Measurements from ENCODE around the gene PRR18. TPM values are rescaled to one million over a fixed set of nuclear protein-coding genes. Genes with fewer than 3 reads are reported as not detected.

The PRR18 gene
- total and polyA plus RNA-seq, 9 of the 15 experiments (the other 6 are each of a cell fraction or from before 2014, with no cell fraction given), result not detected

- TF ChIP-seq PHF8 (IDR thresholded peaks at IDR 0.05; ENCODE audit: borderline replicate concordance, low read length) (no peak), BACH1 (tag; IDR thresholded peaks at IDR 0.05) (no peak), UBTF (IDR thresholded peaks at IDR 0.05; ENCODE audit: borderline replicate concordance in 1 of 2, low read depth in 2 of 2, low read length in 2 of 2) (no peak), ZNF3 (CRISPR knock-in tag; IDR thresholded peaks at IDR 0.05) (no peak), CREB1 (IDR thresholded peaks at IDR 0.05) (no peak), CREB1 (CRISPR knock-in tag; IDR thresholded peaks at IDR 0.05) (no peak), RNF2 (IDR thresholded peaks at IDR 0.05) (0 out of 2 replicates have a peak, but pooled peaks have one; percentile 25), POLR2AphosphoS5 (IDR thresholded peaks at IDR 0.05; ENCODE audit: control insufficient read depth, insufficient read depth, low read depth, low read length) (no peak), BMI1 (IDR thresholded peaks at IDR 0.05; ENCODE audit: low read length) (peak; percentile 57; the same call in 1 of the 2 replicates), MBD2 (IDR thresholded peaks at IDR 0.05; ENCODE audit: borderline replicate concordance, low read depth) (no peak), CEBPG (CRISPR knock-in tag; IDR thresholded peaks at IDR 0.05) (no peak), CEBPG (tag; conservative IDR thresholded peaks at IDR 0.05 in 1 of 2, IDR thresholded peaks at IDR 0.05 in 1 of 2) (no peak), ZNF699 (CRISPR knock-in tag; IDR thresholded peaks at IDR 0.05; ENCODE audit: insufficient replicate concordance) (no peak), ATF7 (IDR thresholded peaks at IDR 0.05) (no peak), BRCA1 (IDR thresholded peaks at IDR 0.05) (no peak), BRCA1 (CRISPR knock-in tag; IDR thresholded peaks at IDR 0.05) (no peak), ILK (tag; IDR thresholded peaks at IDR 0.05; ENCODE audit: borderline replicate concordance, low read depth) (no peak), DNMT1 (IDR thresholded peaks at IDR 0.05) (no peak)
Observed at GRCh38 chr6:166275714-166276166, 32.5 kb downstream of the PRR18 start (continued).

Measured in K562 (cell line).